OCI-M1 (cell line): ENCODE measurements around the gene PRR14.
A peak's percentile ranks its signal among the peaks of the same experiment; 100 is the strongest.

ENCODE experiments used
- DNase-seq: peaks from one replicate; lab custom pipeline; 2025; lab: John Stamatoyannopoulos, UW

PRR14 gene

DNA sequence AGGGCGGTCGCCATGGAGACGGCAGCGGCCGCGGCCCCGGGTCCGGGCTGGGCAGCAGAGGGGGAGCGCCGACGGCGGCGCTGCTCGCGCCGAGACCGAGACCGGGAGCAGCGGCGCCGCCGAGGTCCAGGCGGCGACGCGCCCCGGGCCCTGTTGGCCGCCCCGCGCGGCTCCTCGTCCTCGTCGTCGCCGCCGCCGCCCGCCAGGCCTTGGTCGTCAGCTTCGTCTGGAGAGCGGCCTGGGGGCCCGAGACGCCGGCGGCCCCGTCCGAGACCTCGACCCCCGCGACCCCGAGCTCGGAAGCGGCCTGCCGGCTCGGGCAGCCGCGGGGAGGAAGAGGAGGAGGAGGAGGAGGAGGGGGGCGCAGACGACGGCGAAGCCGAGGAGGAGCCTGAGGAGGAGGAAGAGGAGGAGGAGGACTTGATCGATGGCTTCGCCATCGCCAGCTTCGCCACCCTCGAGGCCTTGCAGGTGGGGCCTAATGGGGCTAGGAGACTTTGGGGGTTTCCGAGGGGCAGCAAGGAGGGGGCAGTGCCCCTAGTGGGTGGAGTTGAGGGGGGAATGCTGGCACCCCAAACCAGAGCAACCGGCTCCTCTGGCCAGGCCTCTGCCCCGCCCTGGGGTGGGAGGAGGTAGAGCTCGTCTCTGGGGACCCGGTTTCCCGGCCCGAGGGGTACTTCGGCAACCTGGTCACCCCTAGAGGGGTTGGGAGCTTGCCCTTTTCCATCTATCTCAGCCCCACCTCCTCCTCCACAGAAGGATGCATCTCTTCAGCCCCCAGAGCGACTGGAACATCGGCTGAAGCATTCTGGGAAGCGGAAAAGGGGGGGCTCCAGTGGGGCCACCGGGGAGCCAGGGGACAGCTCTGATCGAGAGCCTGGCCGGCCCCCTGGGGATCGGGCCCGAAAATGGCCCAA lies 9.0 kb downstream of the PRR14 start:
- DNase-seq = peak; percentile 37

DNA sequence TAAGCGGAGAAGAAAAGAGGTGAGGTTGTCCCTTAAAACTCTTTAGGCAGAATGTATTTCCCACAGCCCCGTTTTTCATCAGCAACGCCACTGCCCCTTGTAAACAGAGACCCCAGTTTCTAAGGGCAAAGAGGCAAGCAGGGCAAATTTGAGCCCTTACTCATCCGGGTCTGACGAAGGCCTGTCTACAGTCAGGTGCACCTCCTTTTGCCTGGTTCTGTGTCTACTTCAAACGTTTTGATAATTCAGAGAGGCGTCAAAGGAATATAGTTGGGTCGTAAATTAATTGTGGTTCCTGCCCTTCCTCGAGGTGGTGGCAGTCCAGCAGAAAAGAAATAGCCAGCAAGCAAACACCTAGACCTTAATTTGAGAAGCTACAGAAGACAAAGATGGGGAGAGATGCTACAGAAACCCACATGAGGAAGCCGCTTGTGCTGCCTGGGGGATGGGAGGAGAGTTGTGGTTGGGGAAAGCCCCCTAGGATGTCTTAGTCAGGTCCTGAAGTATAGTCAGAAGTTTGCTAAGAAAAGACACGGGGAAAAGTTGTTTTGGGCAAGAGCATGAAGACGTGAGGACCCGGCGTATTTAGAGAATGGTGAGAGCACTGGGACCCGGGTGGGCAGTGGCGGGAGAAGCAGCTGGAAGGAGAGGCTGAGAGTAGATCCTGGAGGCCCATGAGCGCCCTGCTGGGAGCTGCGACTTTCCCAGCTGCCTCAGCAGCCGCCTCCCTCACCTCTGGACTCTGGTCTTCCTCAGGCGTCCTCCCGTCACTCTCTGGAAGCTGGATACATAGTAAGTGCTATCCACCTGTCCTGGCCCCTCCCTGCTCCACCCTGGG lies 9.9 kb downstream of the PRR14 start:
- no peak for DNase-seq

DNA sequence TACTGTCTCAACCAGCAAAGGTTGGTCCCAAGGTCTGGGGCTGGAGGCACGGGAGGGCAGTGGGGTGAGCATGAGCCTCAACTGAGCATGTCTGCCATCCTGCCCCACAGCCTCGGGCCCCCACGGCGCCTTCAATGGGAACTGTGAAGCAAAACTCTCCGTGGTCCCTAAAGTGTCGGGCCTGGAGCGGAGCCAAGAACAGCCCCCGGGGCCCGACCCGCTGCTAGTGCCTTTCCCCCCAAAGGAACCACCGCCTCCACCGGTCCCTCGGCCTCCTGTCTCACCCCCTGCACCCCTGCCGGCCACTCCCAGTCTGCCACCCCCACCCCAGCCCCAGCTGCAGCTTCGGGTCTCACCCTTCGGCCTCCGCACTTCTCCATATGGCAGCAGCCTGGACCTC lies 11.7 kb downstream of the PRR14 start:
- DNase-seq = no peak

DNA sequence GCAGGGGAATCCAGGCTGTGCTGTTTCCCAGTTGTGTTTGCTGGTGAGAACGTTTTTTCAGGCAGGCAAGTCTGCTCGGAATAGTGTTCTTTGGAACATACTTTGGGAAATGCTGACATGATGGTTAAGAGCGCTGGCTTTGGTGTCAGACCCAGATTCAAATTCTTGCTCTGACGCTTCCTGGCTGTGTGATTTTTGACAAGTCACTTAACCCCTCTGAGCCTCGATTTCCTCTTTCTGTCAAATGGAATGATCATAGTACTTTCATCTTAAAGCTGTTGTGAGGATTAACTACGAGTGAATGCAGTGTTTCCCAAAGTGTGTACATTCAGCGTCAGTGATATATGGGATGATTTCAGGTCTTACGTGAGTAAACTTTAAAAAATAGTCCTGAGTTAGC lies 12.3 kb downstream of the PRR14 start:
- DNase-seq = no peak

DNA sequence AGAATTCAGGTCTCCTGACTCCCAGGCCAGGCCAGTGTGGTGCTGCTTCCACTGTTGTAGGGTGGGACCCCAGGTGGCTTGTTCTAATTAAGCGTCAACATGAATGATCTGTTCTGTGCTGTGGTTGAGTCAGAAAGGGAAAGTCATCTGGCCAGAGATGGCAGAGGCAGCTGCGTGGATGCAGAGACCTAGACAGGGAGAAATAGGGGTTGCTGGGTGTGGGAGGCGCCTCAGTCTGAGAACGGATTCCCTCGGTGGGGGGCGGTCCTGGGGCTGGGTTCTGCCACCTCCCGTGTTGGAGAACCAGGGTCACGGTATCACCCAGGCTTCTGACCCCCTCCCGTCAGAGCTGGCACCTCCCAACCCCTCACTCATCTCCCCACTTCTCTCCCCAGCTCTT lies 13.1 kb downstream of the PRR14 start:
- DNase-seq = no peak

DNA sequence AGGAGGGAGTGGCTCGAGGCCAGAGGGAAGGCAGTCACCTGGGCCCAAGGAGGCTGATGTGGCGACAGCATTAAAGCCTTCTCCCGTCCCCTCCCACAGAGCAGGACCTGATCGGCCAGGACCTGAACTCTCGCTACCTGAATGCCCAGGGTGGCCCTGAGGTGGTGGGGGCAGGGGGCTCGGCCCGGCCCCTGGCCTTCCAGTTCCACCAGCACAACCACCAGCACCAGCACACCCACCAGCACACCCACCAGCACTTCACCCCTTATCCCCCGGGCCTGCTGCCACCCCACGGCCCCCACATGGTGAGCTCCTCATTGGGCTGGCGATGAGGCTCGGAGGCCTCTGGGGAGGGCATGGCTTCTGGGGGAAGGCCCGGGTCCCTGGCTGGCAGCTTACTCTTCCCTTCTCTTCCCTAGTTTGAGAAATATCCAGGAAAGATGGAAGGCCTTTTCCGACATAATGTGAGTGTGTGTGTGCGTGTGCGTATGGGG lies 13.9 kb downstream of the PRR14 start:
- no peak for DNase-seq

DNA sequence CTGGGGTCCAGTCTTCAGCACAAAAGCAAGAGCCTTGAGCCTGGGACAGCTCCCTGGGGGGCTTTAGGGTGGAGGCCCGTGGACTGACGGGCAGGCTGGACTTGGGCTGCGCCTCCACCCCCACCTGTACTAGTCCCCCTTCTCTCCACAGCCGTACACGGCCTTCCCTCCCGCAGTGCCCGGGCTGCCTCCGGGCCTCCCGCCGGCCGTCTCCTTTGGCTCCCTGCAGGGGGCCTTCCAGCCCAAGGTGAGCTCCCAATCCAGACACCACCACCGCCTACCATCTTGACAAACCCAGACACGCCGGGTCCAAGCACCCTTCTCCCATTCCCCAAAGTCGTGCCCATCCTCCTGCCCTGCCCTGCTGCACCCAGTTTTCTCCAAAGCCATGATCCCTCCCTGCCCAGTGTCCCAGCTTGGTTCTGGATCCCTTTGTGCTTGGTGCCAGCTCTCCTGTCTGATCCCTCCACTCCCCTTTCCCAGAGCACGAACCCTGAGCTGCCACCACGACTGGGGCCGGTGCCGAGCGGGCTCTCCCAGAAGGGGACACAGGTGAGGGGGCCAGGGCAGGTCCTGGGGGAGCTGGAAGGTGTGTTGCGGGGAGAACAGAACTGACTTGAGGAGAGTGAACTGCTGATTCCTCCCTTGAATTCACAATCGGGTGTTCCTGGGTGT lies 14.5 kb downstream of the PRR14 start:
- DNase-seq = no peak

DNA sequence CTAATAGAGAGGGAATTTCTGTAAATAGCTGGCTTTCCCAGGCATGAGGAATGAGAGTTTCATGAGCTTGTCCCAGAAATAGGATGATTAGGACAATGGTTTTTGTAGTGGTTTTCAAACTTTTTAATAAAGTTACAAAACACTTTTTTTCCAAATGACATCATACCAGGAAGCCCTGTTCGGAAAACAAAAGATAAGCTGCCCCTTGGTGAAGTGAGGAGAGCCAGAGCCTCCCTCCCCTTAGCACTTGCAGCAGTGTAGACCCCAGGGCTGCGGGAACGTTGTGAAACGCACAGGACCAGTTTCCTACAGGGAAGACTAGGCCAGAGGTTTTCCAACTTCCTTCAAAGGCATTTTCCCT lies 15.1 kb downstream of the PRR14 start:
- no peak for DNase-seq

DNA sequence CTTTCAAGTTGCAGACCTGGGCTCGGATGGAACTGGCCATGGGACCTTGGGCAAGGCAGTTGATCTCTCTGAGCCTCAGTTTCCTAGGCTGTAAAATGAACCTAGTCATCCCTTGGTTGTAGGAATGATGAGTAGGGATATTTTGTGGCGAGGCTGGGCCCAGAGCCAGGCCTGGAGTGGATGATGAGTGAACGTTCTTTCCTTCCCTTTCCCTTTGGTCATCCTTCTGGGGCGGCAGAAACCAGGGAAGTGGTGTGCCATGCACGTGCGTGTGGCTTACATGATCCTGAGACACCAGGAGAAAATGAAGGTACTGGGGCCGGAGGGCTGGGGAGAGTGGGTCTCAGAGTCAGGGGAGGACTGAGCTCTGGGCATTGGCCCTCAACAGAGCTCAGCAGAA lies 15.9 kb downstream of the PRR14 start:
- no peak for DNase-seq

DNA sequence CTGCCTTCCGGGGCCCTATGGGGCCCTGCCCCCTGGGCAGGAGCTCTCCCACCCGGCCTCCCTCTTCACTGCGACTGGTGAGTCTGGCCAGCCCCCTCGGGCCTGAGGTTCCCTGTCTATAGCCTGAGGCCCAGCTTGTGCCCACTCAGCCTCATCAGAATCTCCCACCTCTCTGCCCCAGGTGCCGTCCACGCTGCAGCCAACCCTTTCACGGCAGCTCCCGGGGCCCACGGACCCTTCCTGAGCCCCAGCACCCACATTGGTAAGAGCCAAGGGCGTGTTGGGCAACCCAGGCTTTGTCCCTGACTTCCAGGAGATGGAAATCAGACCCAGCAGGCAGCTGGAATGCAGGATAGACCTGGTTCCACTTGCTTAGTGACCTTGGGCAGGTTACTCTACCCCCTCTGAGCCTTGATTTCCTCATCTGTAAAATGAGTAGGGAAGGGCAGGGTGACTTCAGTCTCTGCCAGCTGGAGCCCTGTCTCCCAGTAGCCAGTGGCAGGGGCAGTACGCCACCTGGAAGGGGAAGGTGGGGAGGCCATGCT lies 16.7 kb downstream of the PRR14 start:
- no peak for DNase-seq

DNA sequence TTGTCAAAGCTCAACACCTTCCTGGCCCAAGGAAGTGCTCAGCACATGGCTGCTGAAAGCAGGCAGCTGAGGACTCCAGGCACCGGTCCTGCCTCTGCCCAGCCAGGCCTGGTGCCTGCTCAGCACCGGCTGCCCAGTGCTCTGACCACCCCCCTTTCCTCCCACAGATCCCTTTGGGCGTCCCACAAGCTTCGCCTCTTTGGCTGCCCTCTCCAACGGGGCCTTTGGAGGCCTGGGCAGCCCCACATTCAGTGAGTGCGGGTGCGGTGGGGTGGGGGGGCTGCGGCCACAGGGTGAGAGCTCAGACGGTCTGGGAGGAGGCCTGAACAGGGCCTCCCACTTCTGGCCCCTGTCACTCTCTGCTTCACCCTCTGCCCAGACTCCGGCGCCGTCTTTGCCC lies 17.6 kb downstream of the PRR14 start:
- no peak for DNase-seq

DNA sequence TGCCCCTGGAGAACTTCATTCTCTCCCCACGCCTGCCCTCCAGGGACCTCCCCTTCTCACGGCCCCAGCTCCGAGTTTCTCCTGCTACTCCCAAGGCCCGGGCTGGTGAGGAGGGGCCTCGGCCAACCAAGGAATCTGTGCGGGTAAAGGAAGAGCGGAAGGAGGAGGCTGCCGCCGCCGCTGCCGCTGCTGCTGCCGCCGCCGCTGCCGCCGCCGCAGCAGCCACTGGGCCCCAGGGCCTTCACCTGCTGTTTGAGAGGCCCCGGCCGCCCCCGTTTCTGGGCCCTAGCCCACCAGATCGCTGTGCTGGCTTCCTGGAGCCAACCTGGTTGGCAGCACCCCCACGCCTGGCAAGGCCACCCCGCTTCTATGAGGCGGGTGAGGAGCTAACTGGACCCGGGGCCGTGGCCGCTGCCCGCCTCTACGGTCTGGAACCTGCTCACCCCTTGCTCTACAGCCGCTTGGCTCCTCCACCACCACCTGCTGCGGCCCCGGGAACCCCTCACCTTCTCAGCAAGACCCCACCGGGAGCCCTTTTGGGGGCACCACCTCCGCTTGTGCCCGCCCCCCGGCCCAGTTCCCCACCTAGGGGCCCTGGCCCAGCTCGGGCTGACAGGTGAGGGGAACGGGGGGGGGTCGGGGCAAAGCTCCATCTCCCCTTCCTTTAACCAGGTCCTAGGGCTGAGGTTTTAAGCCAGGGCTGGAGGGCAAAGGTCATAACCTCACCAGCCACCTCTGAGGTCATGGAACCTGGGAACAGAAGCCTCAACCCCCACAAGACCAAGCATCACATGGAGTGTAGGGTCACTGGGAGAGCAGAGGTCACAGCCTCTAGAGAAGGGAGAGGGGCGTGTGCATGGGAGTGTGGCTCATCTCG lies 18.5 kb downstream of the PRR14 start:
- DNase-seq = no peak

DNA sequence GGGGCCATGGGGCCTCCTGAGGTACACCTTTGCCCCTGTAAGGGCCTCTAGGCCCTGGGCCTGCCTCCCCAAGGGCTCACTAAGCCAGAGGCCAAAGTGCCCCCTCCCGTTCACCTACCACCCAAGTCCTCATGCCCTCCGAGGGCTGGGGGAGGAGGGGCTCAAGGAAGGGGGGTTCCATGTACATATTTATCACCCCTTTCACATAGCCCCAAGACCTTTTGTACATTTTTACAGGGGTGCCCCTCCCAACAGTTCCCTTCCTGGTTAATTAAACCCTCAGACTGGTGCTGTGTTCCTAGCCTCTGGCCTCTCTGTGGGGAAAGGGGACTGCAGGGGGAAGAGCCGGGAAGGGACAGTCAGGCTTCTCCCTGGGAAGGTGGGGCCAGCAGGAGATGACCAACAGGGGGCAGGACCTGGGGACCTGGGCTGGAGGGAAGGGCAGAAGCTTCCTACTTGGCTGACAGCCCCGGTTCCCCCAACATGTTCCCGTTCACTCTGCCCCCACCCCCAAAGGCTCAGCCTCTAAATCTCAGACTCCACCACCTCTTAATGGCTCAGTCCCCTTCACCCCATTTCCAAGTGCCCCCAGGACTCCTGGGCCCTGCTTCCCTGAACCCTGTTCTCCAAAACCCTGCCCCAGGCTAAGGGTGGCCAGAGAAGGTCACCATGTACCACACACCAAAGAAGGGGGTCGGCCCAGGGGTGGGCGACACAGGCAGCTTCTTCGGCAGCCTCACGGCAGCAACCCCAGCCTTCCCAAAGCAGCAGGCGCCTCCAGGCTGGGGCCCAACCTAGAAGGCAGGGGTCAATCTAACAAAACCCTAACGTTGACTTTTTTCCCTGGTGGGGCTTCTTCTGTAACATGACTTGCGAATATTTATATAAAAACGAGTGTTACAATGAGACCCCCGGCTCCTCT lies 19.4 kb downstream of the PRR14 start:
- no peak for DNase-seq

DNA sequence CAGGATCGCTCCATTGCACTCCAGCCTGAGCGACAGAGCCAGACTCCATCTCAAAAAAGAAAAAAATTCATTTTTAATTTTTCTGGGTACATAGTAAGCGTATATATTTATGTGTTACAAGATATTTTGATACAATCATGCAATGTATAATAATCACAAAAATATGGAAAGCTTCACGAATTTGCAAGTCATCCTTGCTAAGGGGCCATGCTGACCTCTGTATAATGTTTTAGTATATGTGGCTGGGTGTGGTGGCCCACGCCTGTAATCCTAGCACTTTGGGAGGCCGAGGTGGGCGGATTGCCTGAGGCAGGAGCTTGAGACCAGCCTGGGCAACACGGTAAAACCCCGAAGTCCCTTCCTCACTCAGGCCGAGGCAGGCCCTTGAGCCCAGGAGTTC lies 24.4 kb downstream of the PRR14 start:
- DNase-seq = no peak

DNA sequence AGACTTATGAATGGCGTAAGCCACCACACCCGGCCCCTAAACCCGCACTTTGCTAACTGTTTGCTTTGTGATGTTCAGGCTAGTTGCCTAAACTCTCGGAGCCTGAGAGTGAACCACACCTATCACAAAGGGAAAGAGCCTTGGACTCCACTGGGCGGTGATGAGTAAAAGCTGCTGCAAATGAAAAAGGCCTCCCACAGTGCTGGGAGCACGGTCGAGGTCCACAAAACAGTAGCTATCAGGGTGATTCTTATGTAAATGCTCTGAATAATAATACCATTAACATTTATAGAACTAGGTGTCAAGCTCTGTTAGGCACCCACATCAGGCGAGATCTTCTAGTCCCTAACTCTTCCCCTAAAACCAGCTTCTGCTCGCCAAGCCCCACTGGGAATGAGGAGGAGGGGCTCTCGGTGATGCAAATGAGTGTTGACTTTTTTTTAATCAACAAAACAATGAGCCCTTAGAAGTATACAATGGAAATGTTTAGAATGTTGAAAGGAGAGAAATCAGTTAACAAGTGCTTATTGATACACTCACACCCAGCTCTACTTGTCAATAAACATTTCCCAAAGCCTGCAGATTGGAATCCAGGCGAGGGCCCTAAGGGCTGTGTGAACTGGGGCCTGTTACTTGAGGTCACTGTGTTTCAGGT lies 27.3 kb downstream of the PRR14 start:
- DNase-seq = no peak

DNA sequence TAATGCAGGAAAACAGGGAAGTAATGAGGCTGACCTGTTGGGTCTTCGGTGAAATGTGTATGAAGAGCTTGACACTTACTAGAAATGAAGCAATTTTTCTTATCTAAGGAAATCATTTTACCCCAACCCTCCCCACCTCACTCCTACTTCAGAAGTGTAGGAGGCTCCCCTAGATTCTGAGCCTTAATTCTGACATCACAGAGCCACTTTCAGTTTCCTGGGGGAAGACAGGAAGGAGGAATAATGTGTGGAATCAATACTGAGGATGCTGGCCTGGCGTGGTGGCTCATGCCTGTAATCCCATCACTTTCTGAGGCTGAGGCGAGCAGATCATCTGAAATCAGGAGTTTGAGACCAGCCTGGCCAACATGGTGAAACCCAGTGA lies 27.8 kb downstream of the PRR14 start:
- DNase-seq = peak; percentile 62

DNA sequence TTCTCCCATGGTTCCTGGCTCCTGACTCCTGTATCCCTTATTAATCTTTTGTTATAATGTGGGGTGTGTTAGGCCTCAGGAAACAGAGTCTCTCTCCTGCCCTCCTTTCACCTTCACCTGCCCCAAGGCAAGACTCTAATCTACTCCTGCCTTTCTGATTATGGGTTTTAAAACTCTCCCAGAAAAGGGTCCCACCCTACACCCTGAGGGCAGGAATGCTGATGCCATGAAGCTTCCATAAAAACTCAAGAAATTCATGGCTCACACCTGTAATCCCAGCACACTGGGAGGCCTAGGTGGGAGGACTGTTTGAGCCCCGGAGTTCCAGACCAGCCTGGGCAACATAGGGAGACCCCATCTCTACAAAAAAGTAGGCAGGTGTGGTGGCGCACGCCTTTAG lies 29.6 kb downstream of the PRR14 start:
- no peak for DNase-seq

DNA sequence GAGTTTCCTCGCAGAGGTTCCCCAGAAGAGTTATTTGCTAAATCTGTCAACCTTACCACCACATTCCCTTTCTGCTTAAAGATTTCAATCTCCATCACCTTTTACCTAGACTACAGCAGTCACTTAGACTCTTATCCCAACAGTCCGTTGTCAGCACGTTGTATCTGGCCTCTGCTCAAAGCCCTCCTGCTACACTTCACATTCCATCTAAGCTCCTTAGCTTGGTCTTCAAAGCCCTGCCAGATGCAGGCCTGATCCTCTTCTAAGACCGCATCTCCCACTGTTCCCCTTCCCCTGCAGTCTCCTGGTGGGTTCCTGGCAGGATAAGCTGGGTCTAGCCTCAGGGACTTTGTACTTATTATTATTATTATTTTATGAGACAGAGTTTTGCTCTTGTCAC lies 37.9 kb downstream of the PRR14 start:
- no peak for DNase-seq

DNA sequence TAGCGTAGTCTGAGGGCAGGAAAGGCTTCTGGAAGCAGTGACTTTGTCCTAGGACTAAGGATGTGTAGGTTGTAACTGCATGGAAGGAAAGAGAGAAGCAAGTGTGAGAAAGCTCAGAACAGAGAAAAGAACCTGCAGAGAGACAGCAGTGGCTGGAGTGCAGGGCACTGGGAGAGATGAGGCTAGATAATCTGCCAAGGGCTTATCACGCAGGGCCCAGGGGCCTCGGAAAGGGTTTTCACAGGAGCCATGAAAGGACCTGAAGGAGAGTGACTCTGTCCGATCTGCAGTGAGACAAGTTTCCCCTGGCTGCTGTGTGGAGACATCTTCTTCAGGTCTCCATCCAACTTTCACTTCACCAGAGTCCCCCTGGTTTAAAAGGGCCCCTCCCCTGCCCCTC lies 41.1 kb downstream of the PRR14 start:
- peak; percentile 53 for DNase-seq
